22Rv1 (cell line): ENCODE data around the gene MRS2.

Source experiments
- ZFX ChIP-seq: fragments of 450-650 bp; IDR thresholded peaks from 2 replicates; pipeline ENCODE4 v1.6.1; 2017; ENCODE audit warnings: antibody characterized with exemption, borderline replicate concordance
- TF ChIP-seq, protein P1 (sequence below): fragments of 450-650 bp; IDR thresholded peaks from 2 replicates; pipeline ENCODE4 v1.5.1; 2017; ENCODE audit warnings: mild to moderate bottlenecking

GRCh38 chr6:24458134-24458533 is 55.4 kb downstream of the MRS2 start:
- TF ChIP-seq, protein P1, sequence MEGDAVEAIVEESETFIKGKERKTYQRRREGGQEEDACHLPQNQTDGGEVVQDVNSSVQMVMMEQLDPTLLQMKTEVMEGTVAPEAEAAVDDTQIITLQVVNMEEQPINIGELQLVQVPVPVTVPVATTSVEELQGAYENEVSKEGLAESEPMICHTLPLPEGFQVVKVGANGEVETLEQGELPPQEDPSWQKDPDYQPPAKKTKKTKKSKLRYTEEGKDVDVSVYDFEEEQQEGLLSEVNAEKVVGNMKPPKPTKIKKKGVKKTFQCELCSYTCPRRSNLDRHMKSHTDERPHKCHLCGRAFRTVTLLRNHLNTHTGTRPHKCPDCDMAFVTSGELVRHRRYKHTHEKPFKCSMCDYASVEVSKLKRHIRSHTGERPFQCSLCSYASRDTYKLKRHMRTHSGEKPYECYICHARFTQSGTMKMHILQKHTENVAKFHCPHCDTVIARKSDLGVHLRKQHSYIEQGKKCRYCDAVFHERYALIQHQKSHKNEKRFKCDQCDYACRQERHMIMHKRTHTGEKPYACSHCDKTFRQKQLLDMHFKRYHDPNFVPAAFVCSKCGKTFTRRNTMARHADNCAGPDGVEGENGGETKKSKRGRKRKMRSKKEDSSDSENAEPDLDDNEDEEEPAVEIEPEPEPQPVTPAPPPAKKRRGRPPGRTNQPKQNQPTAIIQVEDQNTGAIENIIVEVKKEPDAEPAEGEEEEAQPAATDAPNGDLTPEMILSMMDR, result no peak
- TF ChIP-seq ZFX, result no peak
